ENCODE data around the gene GRID1.

GRCh38 chr10:86337121-86337601, 29.4 kb downstream of the GRID1 start:
- TF ChIP-seq CTCF (conservative IDR thresholded peaks at IDR 0.05; ENCODE audit: low read depth, low read length): no peak
- TF ChIP-seq EZH2 (IDR thresholded peaks at IDR 0.05; ENCODE audit: low read length, unreplicated experiment): no peak
- TF ChIP-seq EZH2phosphoT487 (IDR thresholded peaks at IDR 0.05; ENCODE audit: borderline replicate concordance, low read length): no peak

Measured in PC-3 (cell line).